WTC11 (cell line): ENCODE data around the gene JSRP1. TPM values are rescaled to one million over a fixed set of nuclear protein-coding genes. Genes with fewer than 3 reads are reported as not detected.

Source experiments
- ATAC-seq: fragments of 200-7000 bp; cut with Tn5 transposase; 2 replicates; pipeline ENCODE4 v1.10.0; 2021; ENCODE audit warnings: mild to moderate bottlenecking, moderate library complexity
- CTCF ChIA-PET: fragments of 300-600 bp; sonication (Branson Sonifier 250); formaldehyde crosslinking; loops from one replicate; lab custom pipeline; 2021; ENCODE audit warnings: antibody characterized with exemption; lab: Charles Lee
- POLR2A ChIA-PET: fragments of 350-600 bp; sonication (Branson Sonifier 250); formaldehyde crosslinking; loops from one replicate; lab custom pipeline; 2021; ENCODE audit warnings: antibody characterized with exemption; lab: Charles Lee
- DNase-seq: peaks from one replicate; pipeline ENCODE4 v3.0.0; 2021; ENCODE audit warnings: low spot score
- H3K27ac Mint-ChIP-seq: 2 replicates; pipeline ENCODE4 v1.8.0; 2021; ENCODE audit warnings: mixed read lengths
- H3K27me3 Mint-ChIP-seq: 2 replicates; pipeline ENCODE4 v1.8.0; 2021; ENCODE audit warnings: low read depth, mild to moderate bottlenecking, moderate library complexity, mixed read lengths
- H3K36me3 Mint-ChIP-seq: 2 replicates; pipeline ENCODE4 v1.8.0; 2021; ENCODE audit warnings: mixed read lengths
- H3K4me1 Mint-ChIP-seq: 2 replicates; pipeline ENCODE4 v1.8.0; 2022; ENCODE audit warnings: mixed read lengths
- H3K4me3 Mint-ChIP-seq: 2 replicates; pipeline ENCODE4 v1.8.0; 2021; ENCODE audit warnings: mild to moderate bottlenecking, moderate library complexity, mixed read lengths
- H3K9me3 Mint-ChIP-seq: 2 replicates; pipeline ENCODE4 v1.8.0; 2021; ENCODE audit warnings: mixed read lengths
- CREM ChIP-seq: sonication (generic); formaldehyde crosslinking; IDR thresholded peaks from 2 replicates; pipeline ENCODE4 v1.8.1; 2022; ENCODE audit warnings: mild to moderate bottlenecking, missing genetic modification reagents, moderate library complexity
- FOXJ3 ChIP-seq: sonication (generic); formaldehyde crosslinking; IDR thresholded peaks from 2 replicates; pipeline ENCODE4 v1.9.0; 2021; ENCODE audit warnings: missing genetic modification reagents, mild to moderate bottlenecking, borderline replicate concordance
- GABPB1 ChIP-seq: sonication (generic); formaldehyde crosslinking; IDR thresholded peaks from 2 replicates; pipeline ENCODE4 v1.8.1; 2023; ENCODE audit warnings: mild to moderate bottlenecking, missing genetic modification reagents
- GRHL2 ChIP-seq: fragments of 250-450 bp; sonication (Bioruptor Pico); IDR thresholded peaks from 2 replicates; pipeline ENCODE4 v1.8.0; 2022; ENCODE audit warnings: mild to moderate bottlenecking, moderate library complexity; ENCODE audit not compliant: insufficient replicate concordance, severe bottlenecking
- MYBL2 ChIP-seq: sonication (generic); formaldehyde crosslinking; IDR thresholded peaks from 2 replicates; pipeline ENCODE4 v1.8.1; 2023; ENCODE audit warnings: mild to moderate bottlenecking, moderate library complexity, missing genetic modification reagents
- NR1H2 ChIP-seq: sonication (generic); formaldehyde crosslinking; IDR thresholded peaks from 2 replicates; pipeline ENCODE4 v1.9.0; 2021; ENCODE audit warnings: mild to moderate bottlenecking, moderate library complexity, missing genetic modification reagents
- PRRX2 ChIP-seq: fragments of 250-450 bp; sonication (Bioruptor Pico); IDR thresholded peaks from 2 replicates; pipeline ENCODE4 v1.8.0; 2021; ENCODE audit warnings: mild to moderate bottlenecking
- TCF7 ChIP-seq: sonication (generic); formaldehyde crosslinking; IDR thresholded peaks from 2 replicates; pipeline ENCODE4 v1.8.0; 2022; ENCODE audit warnings: mild to moderate bottlenecking, low read depth, missing genetic modification reagents, moderate library complexity
- ZNF671 ChIP-seq: fragments of 250-450 bp; sonication (Bioruptor Pico); IDR thresholded peaks from 2 replicates; pipeline ENCODE4 v1.8.0; 2021; ENCODE audit warnings: mild to moderate bottlenecking
- total RNA-seq: library from RNA; stranded (reverse); gene quantifications from 3 replicates; pipeline ENCODE4 v1.2.3, GENCODE V29; 2021
- TF ChIP-seq, protein P1 (sequence below): sonication (generic); formaldehyde crosslinking; IDR thresholded peaks from 2 replicates; pipeline ENCODE4 v1.8.1; 2023; ENCODE audit warnings: mild to moderate bottlenecking, missing genetic modification reagents, borderline replicate concordance
- TF ChIP-seq, protein P2 (sequence below): sonication (generic); formaldehyde crosslinking; IDR thresholded peaks from 2 replicates; pipeline ENCODE4 v1.8.0; 2023; ENCODE audit warnings: missing genetic modification reagents, mild to moderate bottlenecking, borderline replicate concordance
- TF ChIP-seq, protein P3 (sequence below): sonication (generic); formaldehyde crosslinking; IDR thresholded peaks from 2 replicates; pipeline ENCODE4 v1.8.1; 2023; ENCODE audit warnings: mild to moderate bottlenecking, missing genetic modification reagents, moderate library complexity
- TF ChIP-seq, protein P4 (sequence below): sonication (generic); formaldehyde crosslinking; IDR thresholded peaks from 2 replicates; pipeline ENCODE4 v1.8.0; 2022; ENCODE audit warnings: mild to moderate bottlenecking, missing genetic modification reagents
- TF ChIP-seq, protein P5 (sequence below): fragments of 250-450 bp; sonication (Bioruptor Pico); IDR thresholded peaks from 2 replicates; pipeline ENCODE4 v1.9.0; 2021; ENCODE audit warnings: moderate library complexity, mild to moderate bottlenecking, inconsistent platforms, borderline replicate concordance
- TF ChIP-seq, protein P6 (sequence below): sonication (generic); formaldehyde crosslinking; IDR thresholded peaks from 2 replicates; pipeline ENCODE4 v1.8.1; 2023; ENCODE audit warnings: mild to moderate bottlenecking, moderate library complexity, missing genetic modification reagents

JSRP1 gene
- total RNA-seq, 1 experiment from 2014 or later: 0.33 TPM

DNA sequence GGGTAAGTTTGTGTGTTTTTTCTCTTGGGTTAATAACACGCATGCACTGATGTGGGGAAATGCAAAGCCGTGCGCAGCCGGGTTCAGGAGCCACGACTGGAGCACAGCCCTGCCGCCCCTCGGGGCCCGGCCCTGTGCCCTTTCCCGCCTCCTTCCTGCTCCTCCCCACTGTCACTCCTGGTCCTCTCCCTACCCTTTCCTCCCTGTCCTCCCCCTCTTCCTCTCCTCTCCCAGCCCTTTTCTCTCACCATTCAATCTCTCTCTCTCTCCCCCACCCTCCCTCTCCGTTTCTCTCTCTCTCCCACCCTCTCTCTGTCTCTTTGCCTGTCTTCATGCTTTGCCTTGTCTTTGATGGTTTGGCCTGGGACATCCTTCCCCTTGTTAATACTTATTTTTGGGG lies 47.2 kb downstream of the JSRP1 start:
- ATAC-seq (no peak), DNase-seq (no peak)
- ChIA-PET CTCF (interaction anchor here (1.0 to 1.3 kb wide), 5 partner anchors 10 to 112 kb away, joined by 3 to 9 read pairs (median 3); no protein-coding TSS in a partner anchor), POLR2A (interaction anchor here (0.6 kb wide), 1 partner anchor 30 kb away, joined by 7 read pairs; no protein-coding TSS in a partner anchor)
- Mint-ChIP-seq H3K27ac (no peak overlapping the region), H3K4me3 (no peak overlapping the region), H3K4me1 (no peaks in the 10 kb centered on the region), H3K9me3 (no peaks in the 10 kb centered on the region), H3K36me3 (peaks cover 29% of the 10 kb centered on the region), H3K27me3 (no peaks in the 10 kb centered on the region)
- TF ChIP-seq CREM (no peak), FOXJ3 (no peak), NR1H2 (CRISPR knock-in tag) (no peak), GRHL2 (no peak), GABPB1 (CRISPR knock-in tag) (no peak), ZNF671 (CRISPR knock-in tag) (no peak), PRRX2 (CRISPR knock-in tag) (no peak), TCF7 (no peak), MYBL2 (CRISPR knock-in tag) (no peak)
- TF ChIP-seq, protein P1, sequence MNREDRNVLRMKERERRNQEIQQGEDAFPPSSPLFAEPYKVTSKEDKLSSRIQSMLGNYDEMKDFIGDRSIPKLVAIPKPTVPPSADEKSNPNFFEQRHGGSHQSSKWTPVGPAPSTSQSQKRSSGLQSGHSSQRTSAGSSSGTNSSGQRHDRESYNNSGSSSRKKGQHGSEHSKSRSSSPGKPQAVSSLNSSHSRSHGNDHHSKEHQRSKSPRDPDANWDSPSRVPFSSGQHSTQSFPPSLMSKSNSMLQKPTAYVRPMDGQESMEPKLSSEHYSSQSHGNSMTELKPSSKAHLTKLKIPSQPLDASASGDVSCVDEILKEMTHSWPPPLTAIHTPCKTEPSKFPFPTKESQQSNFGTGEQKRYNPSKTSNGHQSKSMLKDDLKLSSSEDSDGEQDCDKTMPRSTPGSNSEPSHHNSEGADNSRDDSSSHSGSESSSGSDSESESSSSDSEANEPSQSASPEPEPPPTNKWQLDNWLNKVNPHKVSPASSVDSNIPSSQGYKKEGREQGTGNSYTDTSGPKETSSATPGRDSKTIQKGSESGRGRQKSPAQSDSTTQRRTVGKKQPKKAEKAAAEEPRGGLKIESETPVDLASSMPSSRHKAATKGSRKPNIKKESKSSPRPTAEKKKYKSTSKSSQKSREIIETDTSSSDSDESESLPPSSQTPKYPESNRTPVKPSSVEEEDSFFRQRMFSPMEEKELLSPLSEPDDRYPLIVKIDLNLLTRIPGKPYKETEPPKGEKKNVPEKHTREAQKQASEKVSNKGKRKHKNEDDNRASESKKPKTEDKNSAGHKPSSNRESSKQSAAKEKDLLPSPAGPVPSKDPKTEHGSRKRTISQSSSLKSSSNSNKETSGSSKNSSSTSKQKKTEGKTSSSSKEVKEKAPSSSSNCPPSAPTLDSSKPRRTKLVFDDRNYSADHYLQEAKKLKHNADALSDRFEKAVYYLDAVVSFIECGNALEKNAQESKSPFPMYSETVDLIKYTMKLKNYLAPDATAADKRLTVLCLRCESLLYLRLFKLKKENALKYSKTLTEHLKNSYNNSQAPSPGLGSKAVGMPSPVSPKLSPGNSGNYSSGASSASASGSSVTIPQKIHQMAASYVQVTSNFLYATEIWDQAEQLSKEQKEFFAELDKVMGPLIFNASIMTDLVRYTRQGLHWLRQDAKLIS (CRISPR knock-in tag): no peak
- TF ChIP-seq, protein P2, sequence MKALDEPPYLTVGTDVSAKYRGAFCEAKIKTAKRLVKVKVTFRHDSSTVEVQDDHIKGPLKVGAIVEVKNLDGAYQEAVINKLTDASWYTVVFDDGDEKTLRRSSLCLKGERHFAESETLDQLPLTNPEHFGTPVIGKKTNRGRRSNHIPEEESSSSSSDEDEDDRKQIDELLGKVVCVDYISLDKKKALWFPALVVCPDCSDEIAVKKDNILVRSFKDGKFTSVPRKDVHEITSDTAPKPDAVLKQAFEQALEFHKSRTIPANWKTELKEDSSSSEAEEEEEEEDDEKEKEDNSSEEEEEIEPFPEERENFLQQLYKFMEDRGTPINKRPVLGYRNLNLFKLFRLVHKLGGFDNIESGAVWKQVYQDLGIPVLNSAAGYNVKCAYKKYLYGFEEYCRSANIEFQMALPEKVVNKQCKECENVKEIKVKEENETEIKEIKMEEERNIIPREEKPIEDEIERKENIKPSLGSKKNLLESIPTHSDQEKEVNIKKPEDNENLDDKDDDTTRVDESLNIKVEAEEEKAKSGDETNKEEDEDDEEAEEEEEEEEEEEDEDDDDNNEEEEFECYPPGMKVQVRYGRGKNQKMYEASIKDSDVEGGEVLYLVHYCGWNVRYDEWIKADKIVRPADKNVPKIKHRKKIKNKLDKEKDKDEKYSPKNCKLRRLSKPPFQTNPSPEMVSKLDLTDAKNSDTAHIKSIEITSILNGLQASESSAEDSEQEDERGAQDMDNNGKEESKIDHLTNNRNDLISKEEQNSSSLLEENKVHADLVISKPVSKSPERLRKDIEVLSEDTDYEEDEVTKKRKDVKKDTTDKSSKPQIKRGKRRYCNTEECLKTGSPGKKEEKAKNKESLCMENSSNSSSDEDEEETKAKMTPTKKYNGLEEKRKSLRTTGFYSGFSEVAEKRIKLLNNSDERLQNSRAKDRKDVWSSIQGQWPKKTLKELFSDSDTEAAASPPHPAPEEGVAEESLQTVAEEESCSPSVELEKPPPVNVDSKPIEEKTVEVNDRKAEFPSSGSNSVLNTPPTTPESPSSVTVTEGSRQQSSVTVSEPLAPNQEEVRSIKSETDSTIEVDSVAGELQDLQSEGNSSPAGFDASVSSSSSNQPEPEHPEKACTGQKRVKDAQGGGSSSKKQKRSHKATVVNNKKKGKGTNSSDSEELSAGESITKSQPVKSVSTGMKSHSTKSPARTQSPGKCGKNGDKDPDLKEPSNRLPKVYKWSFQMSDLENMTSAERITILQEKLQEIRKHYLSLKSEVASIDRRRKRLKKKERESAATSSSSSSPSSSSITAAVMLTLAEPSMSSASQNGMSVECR: no peak
- TF ChIP-seq, protein P3, sequence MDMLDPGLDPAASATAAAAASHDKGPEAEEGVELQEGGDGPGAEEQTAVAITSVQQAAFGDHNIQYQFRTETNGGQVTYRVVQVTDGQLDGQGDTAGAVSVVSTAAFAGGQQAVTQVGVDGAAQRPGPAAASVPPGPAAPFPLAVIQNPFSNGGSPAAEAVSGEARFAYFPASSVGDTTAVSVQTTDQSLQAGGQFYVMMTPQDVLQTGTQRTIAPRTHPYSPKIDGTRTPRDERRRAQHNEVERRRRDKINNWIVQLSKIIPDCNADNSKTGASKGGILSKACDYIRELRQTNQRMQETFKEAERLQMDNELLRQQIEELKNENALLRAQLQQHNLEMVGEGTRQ (CRISPR knock-in tag): no peak
- TF ChIP-seq, protein P4, sequence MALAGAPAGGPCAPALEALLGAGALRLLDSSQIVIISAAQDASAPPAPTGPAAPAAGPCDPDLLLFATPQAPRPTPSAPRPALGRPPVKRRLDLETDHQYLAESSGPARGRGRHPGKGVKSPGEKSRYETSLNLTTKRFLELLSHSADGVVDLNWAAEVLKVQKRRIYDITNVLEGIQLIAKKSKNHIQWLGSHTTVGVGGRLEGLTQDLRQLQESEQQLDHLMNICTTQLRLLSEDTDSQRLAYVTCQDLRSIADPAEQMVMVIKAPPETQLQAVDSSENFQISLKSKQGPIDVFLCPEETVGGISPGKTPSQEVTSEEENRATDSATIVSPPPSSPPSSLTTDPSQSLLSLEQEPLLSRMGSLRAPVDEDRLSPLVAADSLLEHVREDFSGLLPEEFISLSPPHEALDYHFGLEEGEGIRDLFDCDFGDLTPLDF (CRISPR knock-in tag): no peak
- TF ChIP-seq, protein P5, sequence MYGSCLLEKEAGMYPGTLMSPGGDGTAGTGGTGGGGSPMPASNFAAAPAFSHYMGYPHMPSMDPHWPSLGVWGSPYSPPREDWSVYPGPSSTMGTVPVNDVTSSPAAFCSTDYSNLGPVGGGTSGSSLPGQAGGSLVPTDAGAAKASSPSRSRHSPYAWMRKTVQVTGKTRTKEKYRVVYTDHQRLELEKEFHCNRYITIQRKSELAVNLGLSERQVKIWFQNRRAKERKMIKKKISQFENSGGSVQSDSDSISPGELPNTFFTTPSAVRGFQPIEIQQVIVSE: no peak
- TF ChIP-seq, protein P6, sequence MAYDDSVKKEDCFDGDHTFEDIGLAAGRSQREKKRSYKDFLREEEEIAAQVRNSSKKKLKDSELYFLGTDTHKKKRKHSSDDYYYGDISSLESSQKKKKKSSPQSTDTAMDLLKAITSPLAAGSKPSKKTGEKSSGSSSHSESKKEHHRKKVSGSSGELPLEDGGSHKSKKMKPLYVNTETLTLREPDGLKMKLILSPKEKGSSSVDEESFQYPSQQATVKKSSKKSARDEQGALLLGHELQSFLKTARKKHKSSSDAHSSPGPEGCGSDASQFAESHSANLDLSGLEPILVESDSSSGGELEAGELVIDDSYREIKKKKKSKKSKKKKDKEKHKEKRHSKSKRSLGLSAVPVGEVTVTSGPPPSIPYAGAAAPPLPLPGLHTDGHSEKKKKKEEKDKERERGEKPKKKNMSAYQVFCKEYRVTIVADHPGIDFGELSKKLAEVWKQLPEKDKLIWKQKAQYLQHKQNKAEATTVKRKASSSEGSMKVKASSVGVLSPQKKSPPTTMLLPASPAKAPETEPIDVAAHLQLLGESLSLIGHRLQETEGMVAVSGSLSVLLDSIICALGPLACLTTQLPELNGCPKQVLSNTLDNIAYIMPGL (CRISPR knock-in tag): no peak
